ENCODE measurements around the gene AUTS2. TPM values are rescaled to one million over a fixed set of nuclear protein-coding genes. Genes with fewer than 3 reads are reported as not detected.

Gene AUTS2
- total RNA-seq, 1 donor from 2014 or later: 53.0 TPM

DNA sequence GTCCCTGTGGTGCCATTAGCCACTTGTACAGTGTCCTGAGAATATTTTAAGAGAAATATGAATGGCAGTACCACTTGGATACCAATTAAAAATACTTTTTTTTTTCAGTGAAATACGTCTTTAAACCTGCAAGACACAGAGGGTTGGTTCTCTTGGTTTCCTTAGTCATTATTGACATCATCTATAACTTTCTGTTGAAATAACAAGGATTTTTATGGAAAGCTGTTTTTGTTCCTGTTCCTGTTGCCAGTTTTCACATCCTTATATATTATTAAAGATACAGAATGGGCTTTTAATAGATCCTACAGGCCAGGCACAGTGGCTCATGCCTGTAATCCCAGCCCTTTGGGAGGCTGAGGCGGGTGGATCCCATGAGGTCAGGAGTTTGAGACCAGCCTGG lies 579.9 kb downstream of the AUTS2 start:
- no peak overlapping the region for H3K27ac ChIP-seq
- no peaks in the 10 kb centered on the region for H3K4me1 ChIP-seq
- H3K9me3 ChIP-seq: no peaks in the 10 kb centered on the region
- no peak overlapping the region for H3K4me3 ChIP-seq
- H3K27me3 ChIP-seq: no peaks in the 10 kb centered on the region
- intact Hi-C loops (cut with DNase I): no loop called here
- no peak for DNase-seq (ENCODE audit: extremely low spot score in 2 of 2)
- TF ChIP-seq POLR2A (IDR thresholded peaks at IDR 0.05): no peak
- TF ChIP-seq POLR2AphosphoS5 (IDR thresholded peaks at IDR 0.05; ENCODE audit: insufficient read depth in 1 of 2, low read depth in 1 of 2): no peak
- TF ChIP-seq, protein P1, sequence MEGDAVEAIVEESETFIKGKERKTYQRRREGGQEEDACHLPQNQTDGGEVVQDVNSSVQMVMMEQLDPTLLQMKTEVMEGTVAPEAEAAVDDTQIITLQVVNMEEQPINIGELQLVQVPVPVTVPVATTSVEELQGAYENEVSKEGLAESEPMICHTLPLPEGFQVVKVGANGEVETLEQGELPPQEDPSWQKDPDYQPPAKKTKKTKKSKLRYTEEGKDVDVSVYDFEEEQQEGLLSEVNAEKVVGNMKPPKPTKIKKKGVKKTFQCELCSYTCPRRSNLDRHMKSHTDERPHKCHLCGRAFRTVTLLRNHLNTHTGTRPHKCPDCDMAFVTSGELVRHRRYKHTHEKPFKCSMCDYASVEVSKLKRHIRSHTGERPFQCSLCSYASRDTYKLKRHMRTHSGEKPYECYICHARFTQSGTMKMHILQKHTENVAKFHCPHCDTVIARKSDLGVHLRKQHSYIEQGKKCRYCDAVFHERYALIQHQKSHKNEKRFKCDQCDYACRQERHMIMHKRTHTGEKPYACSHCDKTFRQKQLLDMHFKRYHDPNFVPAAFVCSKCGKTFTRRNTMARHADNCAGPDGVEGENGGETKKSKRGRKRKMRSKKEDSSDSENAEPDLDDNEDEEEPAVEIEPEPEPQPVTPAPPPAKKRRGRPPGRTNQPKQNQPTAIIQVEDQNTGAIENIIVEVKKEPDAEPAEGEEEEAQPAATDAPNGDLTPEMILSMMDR (IDR thresholded peaks at IDR 0.05): no peak
- no peaks in the 10 kb centered on the region for H3K36me3 ChIP-seq

DNA sequence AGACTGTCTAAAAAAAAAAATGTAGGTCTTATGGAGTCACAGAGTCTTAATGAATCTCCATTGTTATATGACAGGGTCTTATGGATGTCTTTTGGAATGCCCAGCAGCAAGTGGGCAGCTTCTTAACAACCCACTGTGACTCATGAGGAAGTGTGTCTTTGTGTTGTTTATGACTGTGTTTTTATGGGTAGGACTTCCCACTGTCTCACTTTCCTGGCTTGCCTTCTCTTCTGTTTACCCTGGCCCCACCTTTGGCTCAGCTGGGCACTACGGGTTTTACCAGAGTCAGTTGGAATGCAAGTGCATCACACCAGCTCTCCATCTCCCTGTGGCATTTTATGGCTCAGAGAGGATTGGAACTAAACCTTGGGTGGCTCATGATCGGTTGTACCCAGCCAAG lies 580.5 kb downstream of the AUTS2 start:
- no peak for DNase-seq (ENCODE audit: extremely low spot score in 2 of 2)
- no peak overlapping the region for H3K27ac ChIP-seq
- H3K9me3 ChIP-seq: no peaks in the 10 kb centered on the region
- H3K4me3 ChIP-seq: no peak overlapping the region
- no peaks in the 10 kb centered on the region for H3K4me1 ChIP-seq
- intact Hi-C loops (cut with DNase I): no loop called here
- H3K36me3 ChIP-seq: no peaks in the 10 kb centered on the region
- no peaks in the 10 kb centered on the region for H3K27me3 ChIP-seq
- no peak for TF ChIP-seq POLR2A (IDR thresholded peaks at IDR 0.05)
- no peak for TF ChIP-seq POLR2AphosphoS5 (IDR thresholded peaks at IDR 0.05; ENCODE audit: insufficient read depth in 1 of 2, low read depth in 1 of 2)
- TF ChIP-seq, protein P1 (IDR thresholded peaks at IDR 0.05): no peak

- TF ChIP-seq POLR2A (IDR thresholded peaks at IDR 0.05) (no peak), POLR2AphosphoS5 (IDR thresholded peaks at IDR 0.05; ENCODE audit: insufficient read depth in 1 of 2, low read depth in 1 of 2) (no peak)
- TF ChIP-seq, protein P1 (IDR thresholded peaks at IDR 0.05): no peak
- Histone ChIP-seq H3K4me1 (no peaks in the 10 kb centered on the region), H3K4me3 (no peak overlapping the region), H3K27ac (no peak overlapping the region), H3K9me3 (no peaks in the 10 kb centered on the region), H3K36me3 (no peaks in the 10 kb centered on the region), H3K27me3 (no peaks in the 10 kb centered on the region)
- no peak for DNase-seq (ENCODE audit: extremely low spot score in 2 of 2)
- intact Hi-C loops (cut with DNase I): no loop called here
Measured at GRCh38 chr7:70182521-70182920, 584.2 kb downstream of the AUTS2 start.

GRCh38 chr7:70183278-70183677 lies 585.0 kb downstream of the AUTS2 start:
- Histone ChIP-seq H3K4me3 (no peak overlapping the region), H3K9me3 (no peaks in the 10 kb centered on the region), H3K27me3 (no peaks in the 10 kb centered on the region), H3K36me3 (no peaks in the 10 kb centered on the region), H3K27ac (no peak overlapping the region), H3K4me1 (no peaks in the 10 kb centered on the region)
- DNase-seq (ENCODE audit: extremely low spot score in 2 of 2): no peak
- intact Hi-C loops (cut with DNase I): no loop called here
- TF ChIP-seq, protein P1 (IDR thresholded peaks at IDR 0.05): no peak

DNA sequence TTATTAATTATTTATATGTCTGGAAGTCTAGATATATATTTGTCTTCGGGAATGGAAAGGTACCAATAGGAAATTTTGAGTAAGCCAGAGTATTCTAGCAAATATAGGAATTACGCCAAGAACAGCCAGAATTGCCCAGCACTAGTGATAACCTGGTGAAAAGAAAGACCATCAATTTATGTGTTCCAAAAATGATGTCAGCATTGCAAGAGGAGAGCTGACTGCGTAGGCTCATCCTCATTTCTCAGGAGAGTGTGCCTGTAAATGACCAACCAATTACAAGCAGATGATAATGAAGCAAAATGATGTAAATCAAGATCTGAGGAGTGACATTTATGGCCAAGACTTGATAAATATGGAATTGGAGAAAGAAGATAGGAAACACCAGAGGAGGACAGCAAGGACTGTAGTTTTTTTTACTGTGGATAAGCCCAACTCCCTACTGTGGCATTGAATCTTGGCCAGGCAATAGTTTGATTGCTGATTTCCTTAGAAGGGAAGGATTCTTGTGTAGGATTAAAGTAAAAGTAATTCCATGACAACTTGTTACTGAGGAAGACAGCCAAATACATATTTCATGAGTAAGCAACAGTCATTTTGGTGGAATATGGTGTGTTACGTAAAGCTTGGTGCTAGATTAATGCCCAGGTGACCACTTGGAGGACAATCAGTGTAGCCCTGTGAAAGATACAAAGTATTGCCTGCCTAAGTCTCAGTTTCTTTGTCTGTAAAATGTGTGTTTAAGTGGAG lies 590.8 kb downstream of the AUTS2 start:
- no peaks in the 10 kb centered on the region for H3K36me3 ChIP-seq
- H3K27ac ChIP-seq: no peak overlapping the region
- intact Hi-C loops (cut with DNase I): no loop called here
- H3K27me3 ChIP-seq: no peaks in the 10 kb centered on the region
- H3K4me1 ChIP-seq: no peaks in the 10 kb centered on the region
- no peak for DNase-seq (ENCODE audit: extremely low spot score in 2 of 2)
- no peaks in the 10 kb centered on the region for H3K9me3 ChIP-seq
- TF ChIP-seq POLR2A (IDR thresholded peaks at IDR 0.05) (no peak), POLR2AphosphoS5 (IDR thresholded peaks at IDR 0.05; ENCODE audit: insufficient read depth in 1 of 2, low read depth in 1 of 2) (no peak)
- TF ChIP-seq, protein P1 (IDR thresholded peaks at IDR 0.05): no peak
- H3K4me3 ChIP-seq: no peak overlapping the region

Measured in vagina (tissue), 2 donors.